ENCODE data around the gene PEX12.

GRCh38 chr17:35554668-35555067 is 23.7 kb downstream of the PEX12 start:
- no peak for TF ChIP-seq CTCF (IDR thresholded peaks at IDR 0.05)
- no peak for TF ChIP-seq POLR2AphosphoS5 (IDR thresholded peaks at IDR 0.05)
- TF ChIP-seq POLR2A (IDR thresholded peaks at IDR 0.05): no peak

Measured in prostate gland (tissue), 2 donors.